SK-MEL-5 (cell line): ENCODE measurements around the gene IL6ST. TPM values are rescaled to one million over a fixed set of nuclear protein-coding genes. Genes with fewer than 3 reads are reported as not detected.

Experiments
- DNase-seq: peaks from one replicate; pipeline ENCODE4 v3.0.0-alpha.2; 2016; ENCODE audit warnings: low read depth, low spot score
- in situ Hi-C: cut with HindIII; loops from 2 replicates; pipeline ENCODE4 v1.10.0; 2016; ENCODE audit warnings: low sequenced_read_pairs, high pct_unique_total_duplicates, low pct_unique_long_range_greater_than_20kb
- total RNA-seq: library from RNA; depleted of rRNA; stranded (reverse); fragments of >200 nt; shearing (Covaris generic); gene quantifications from 2 replicates; pipeline ENCODE4 v1.2.3, GENCODE V29; 2014

IL6ST gene
- total RNA-seq, 1 experiment from 2014 or later, result 92.2 TPM

DNA sequence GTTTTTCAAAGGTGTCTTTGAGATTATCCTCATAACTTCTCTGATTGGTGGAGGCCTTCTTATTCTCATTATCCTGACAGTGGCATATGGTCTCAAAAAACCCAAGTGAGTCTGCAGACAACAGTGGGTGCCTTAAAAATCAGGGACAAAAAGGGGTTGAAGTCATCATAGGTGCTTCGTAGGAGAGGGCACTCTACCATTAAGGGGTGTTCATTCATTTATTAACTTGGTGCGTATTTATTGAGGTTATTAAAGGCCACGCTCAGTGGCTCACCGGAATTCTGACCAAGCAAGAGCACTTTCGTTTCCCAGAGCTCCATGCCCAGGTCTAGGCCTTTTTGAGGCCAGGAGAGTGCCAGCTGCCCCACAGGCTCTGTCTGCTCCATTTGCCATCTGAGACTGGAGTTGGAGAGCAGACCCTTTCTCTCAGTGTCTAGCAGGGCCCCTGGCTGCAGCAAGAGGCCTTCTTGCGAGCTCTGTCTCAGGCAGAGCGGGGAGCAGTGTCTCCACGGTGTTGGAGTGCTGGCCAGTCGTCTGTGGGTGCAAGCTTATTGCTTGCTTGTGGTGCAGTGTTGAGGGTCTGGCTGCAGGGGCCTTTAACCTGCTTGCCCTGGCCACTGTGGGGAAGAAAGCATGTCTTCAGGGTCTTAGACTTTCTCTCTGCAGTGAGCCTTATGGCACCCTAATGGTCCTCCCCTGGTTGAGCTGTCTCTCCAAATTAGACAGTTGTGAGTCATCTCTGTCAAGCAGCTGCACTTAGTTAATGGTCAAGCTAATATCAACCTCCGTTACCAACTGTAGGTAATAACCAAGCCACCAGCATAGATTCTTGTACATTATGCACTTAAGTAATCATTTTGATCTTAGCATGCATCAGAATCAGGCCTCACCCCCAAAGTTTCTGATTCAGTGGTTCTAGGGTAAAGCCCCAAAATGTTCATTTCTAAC is 81.0 kb downstream of the IL6ST start:
- in situ Hi-C loops, result no loop called here
- no peak for DNase-seq

GRCh38 chr5:55911784-55912653 is 82.7 kb downstream of the IL6ST start:
- in situ Hi-C loops, result no loop called here
- no peak for DNase-seq

GRCh38 chr5:55908804-55909203 is 86.0 kb downstream of the IL6ST start:
- in situ Hi-C loops, result no loop called here
- DNase-seq, result no peak

DNA sequence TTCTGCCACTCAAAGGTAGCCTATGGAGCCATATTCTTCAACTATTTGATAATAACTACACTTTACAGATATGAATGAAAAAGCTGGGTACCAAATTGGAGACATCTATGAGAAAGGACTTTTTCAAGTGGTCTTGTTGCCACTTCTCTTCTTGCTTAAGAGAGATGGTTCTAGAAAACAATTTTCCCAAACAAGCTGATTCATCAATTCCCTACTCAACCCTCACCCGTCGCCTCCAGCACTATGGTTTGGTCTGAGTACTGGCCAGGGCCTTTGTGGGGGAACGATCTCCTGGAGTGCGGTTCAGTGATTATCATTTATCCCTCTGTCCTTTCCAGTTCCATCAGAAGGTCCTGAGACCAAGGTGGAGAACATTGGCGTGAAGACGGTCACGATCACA is 86.8 kb downstream of the IL6ST start:
- in situ Hi-C loops, result no loop called here

GRCh38 chr5:55905251-55905650 is 89.5 kb downstream of the IL6ST start:
- in situ Hi-C loops, result no loop called here
- DNase-seq, result no peak

More for the DNA sequence above, 86.8 kb downstream of the IL6ST start:
- DNase-seq, result no peak

DNA sequence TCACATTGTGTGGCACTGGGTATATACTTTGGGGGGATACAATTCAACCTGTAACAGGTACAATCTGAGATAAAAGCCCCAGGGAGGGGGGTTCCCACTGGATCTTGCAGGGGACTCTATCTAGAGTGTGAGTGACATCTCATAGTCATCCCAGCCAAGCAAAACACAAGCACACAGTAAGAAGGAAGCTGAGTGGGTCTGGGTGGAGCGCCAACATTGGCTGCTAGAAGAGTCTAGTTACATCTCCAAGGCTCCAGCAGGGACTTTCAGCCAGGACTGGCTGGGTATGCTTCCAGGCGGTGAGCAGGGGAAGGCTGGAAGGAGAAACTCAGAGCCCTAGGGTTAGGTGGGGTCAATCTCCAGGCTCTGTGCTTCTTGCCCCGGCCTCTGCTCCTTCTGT is 90.6 kb downstream of the IL6ST start:
- no peak for DNase-seq
- in situ Hi-C loops, result no loop called here

GRCh38 chr5:55903121-55903701 is 91.6 kb downstream of the IL6ST start:
- no peak for DNase-seq

GRCh38 chr5:55902696-55903095 is 92.1 kb downstream of the IL6ST start:
- DNase-seq, result no peak
- in situ Hi-C loops, result no loop called here

More at GRCh38 chr5:55903121-55903701, 91.6 kb downstream of the IL6ST start:
- in situ Hi-C loops, result no loop called here

GRCh38 chr5:55900776-55901175 is 94.0 kb downstream of the IL6ST start:
- DNase-seq, result no peak
- in situ Hi-C loops, result no loop called here

DNA sequence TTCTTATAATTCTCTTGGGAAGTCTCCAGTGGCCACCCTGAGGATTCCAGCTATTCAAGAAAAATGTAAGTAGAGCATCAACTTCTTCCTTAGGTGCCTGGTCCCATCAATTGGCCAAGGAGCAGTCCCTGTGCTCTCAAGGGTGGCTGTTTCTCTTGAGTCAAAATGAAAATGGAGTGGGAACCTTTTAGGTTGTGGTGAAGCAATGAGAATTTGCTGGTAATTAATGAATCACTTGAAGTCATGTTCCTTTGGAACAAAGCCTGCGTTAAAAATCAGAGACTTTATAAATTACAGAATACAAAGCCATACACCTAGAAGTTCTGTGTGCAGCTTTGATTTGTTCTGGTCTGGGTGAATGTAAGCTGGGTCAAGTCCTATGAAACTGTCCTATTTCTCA is 94.7 kb downstream of the IL6ST start:
- no peak for DNase-seq
- in situ Hi-C loops, result no loop called here

DNA sequence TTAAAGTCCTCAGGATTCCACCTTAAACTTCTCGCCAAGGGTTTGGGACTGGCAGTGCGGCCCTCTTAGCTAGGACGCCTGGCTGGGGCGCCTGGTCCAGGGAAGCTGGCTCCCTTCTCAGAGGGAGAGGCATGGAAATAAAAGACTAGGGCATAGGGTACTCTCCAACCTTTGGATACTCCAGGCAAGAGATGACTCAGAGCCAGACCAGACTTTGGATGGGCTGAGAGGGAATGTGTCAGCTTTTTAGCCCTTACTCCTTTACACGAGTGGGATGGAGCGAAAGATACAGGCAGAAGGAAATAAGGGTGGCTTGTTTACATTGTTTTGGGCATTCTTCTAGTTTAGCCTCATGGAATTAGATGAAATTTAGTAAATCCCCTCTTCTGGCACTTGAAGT is 95.4 kb downstream of the IL6ST start:
- in situ Hi-C loops, result no loop called here
- no peak for DNase-seq

DNA sequence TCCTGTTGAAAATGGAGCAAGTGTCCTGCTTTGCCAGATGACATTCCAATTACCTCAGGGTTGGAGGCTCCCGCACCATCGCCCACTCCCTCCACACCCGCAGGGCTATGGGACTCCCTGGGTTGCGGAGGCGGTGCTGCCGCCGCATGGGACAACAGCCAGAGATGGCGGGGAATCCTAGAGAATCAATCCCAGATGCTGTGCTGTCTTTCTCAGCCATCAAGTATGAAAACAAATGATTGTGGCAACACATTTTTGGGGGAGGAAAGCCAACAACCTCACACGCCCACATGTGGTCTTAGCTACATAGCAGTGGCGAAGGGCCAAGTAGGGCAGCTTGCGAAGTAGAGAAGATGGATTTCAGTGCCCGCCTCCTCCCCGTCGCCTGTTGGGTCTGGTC is 96.9 kb downstream of the IL6ST start:
- in situ Hi-C loops, result no loop called here
- no peak for DNase-seq

GRCh38 chr5:55897206-55897894 is 97.4 kb downstream of the IL6ST start:
- in situ Hi-C loops, result no loop called here

GRCh38 chr5:55896663-55897062 is 98.1 kb downstream of the IL6ST start:
- no peak for DNase-seq
- in situ Hi-C loops, result no loop called here

More at GRCh38 chr5:55897206-55897894, 97.4 kb downstream of the IL6ST start:
- no peak for DNase-seq

DNA sequence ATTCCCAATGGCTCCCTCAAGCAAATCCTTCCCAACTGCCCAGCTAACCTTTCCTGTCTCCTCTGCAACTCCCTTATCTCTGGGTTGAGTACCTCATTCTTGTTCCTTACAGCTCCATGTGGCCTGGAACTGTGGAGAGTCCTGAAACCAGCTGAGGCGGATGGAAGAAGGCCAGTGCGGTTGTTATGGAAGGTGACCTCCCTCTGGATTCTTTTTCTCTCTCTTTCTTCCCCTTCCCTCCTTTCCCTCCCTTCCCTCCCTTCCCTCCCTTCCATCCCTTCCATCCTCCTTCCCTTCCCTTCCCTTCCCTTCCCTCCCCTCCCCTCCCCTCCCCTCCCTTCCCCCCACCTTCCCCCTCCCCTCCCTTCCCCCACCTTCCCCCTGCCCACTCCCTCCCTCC is 98.5 kb downstream of the IL6ST start:
- in situ Hi-C loops, result no loop called here
- DNase-seq, result no peak

- DNase-seq, result no peak
- in situ Hi-C loops, result no loop called here
These were observed 99.4 kb downstream of the IL6ST start for GRCh38 chr5:55895346-55895745.

DNA sequence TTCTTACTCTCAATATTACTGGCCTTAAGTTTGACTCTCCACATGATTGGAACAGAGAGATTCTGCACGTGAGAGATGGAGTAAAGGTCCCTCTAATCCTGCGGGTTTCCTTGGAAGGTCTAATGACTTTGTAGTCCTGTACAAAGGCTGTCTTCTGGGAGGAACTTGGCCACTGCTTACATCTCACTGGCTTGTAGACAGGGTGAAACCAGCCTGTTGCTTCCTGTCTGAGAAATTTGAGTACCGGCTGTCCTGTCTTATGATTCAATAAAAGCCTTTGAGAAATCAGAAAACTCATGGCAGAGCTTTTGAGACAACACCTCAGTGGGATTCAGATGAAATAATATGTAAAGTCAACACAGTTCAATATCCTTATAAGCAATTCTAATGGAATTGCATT is 100.6 kb downstream of the IL6ST start:
- in situ Hi-C loops, result no loop called here
- no peak for DNase-seq

GRCh38 chr5:55892479-55892878 is 102.3 kb downstream of the IL6ST start:
- DNase-seq, result no peak
- in situ Hi-C loops, result no loop called here
